Measurements from ENCODE around the gene NPC2. TPM values are rescaled to one million over a fixed set of nuclear protein-coding genes. Genes with fewer than 3 reads are reported as not detected.

Gene NPC2
- total and polyA plus RNA-seq, 2 of the 4 experiments (the other 2 are of a cell fraction), result 210 to 273 TPM

DNA sequence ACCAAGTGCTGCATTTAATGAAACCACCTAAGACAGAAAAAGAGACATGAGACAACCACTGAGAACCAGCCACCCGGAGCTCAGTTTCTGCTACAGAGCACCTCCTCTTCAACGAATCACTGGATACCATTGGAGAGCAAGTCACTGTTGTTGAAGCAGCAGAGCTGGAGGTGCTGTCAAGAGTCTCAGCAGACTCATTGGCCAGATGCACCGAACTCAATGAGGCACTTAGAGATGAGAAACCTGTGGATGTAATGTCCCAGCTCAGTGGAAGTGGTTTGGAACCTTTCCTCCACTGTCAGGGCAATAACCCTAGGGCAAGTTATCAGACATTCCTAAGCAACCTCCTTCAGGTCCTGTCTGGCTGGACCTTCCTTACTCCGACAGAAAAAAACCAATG lies 13.1 kb downstream of the NPC2 start:
- no peaks in the 10 kb centered on the region; a peak in 1 of 4 replicates for H3K79me1 ChIP-seq (ENCODE audit: low read depth in 1 of 2, low read length in 2 of 2)
- no peak overlapping the region for H2BK120ac ChIP-seq (ENCODE audit: low read depth, low read length)
- no peak overlapping the region for H2BK15ac ChIP-seq (ENCODE audit: low read depth, low read length)
- no peak overlapping the region for H2BK20ac ChIP-seq (ENCODE audit: low read depth, low read length)
- H3K23ac ChIP-seq (ENCODE audit: low read depth, low read length), result no peak overlapping the region
- no peak overlapping the region for H3K4me3 ChIP-seq (ENCODE audit: insufficient read depth, low read depth, low read length)
- no peak overlapping the region for H4K91ac ChIP-seq (ENCODE audit: insufficient read depth, low read depth, low read length)
- no peaks in the 10 kb centered on the region for H4K20me1 ChIP-seq (ENCODE audit: insufficient read depth, low read length)
- BruUV-seq (replicated peaks), result no TSS peak
- ChIA-PET CTCF (interaction anchor here (0.6 to 0.7 kb wide), 4 partner anchors 22 to 316 kb away, joined by 3 to 5 read pairs (median 3); no protein-coding TSS in a partner anchor), POLR2A (ENCODE audit: unreplicated experiment) (no interaction called here)
- H3K4ac ChIP-seq (ENCODE audit: low read depth, low read length), result no peak overlapping the region
- H3K27ac ChIP-seq (ENCODE audit: insufficient read depth, low read length), result no peak overlapping the region
- intact Hi-C loops (cut with micrococcal nuclease) (no loop called here), in situ Hi-C loops (cut with MboI; ENCODE audit: low sequenced_read_pairs) (no loop called here), dilution Hi-C loops (cut with HindIII; ENCODE audit: low sequenced_read_pairs, unreplicated experiment) (no loop called here)
- no peak for ATAC-seq (ENCODE audit: low read depth)
- peak; percentile 31 for DNase-seq
- H4K5ac ChIP-seq (ENCODE audit: low read depth, low read length), result no peak overlapping the region
- no peak overlapping the region for H2BK5ac ChIP-seq (ENCODE audit: low read depth, low read length, poor library complexity, severe bottlenecking)
- H2AK9ac ChIP-seq (replicated peaks; ENCODE audit: low read depth, low read length, poor library complexity), result no peak overlapping the region
- H2AFZ ChIP-seq (replicated peaks; ENCODE audit: low read length, poor library complexity), result no peak overlapping the region
- H2AK5ac ChIP-seq (ENCODE audit: low read depth, low read length), result no peak overlapping the region
- H3K56ac ChIP-seq (ENCODE audit: extremely low read depth, insufficient read depth, low read length), result no peak overlapping the region
- H3K36me3 ChIP-seq (ENCODE audit: control insufficient read depth, insufficient read depth, low read length), result peaks cover 16% of the 10 kb centered on the region
- H3K4me1 ChIP-seq (ENCODE audit: control insufficient read depth, insufficient read depth, low read length), result peaks cover 11% of the 10 kb centered on the region
- no peak overlapping the region for H3K9ac ChIP-seq (ENCODE audit: low read depth, low read length)
- H3K4me2 ChIP-seq (ENCODE audit: low read depth, low read length), result no peak overlapping the region
- 100% methylated on average over 2 of the region's 4 CpGs; no CpG with 5 or more reads in 1 of the 2 experiments for WGBS, 2 experiments (ENCODE audit: extremely low coverage in 2 of 2, insufficient read length in 1 of 2)
- H3K9me1 ChIP-seq (ENCODE audit: insufficient read depth, low read length), result peaks cover 5% of the 10 kb centered on the region; the same call in 1 of the 2 replicates
- no peak for TF ChIP-seq FOS (IDR thresholded peaks at IDR 0.05; ENCODE audit: low read depth, low read length)
- no peak for TF ChIP-seq MXI1 (IDR thresholded peaks at IDR 0.05; ENCODE audit: borderline replicate concordance, low read depth, low read length)
- TF ChIP-seq CHD1 (IDR thresholded peaks at IDR 0.05; ENCODE audit: low read depth, low read length), result no peak
- no peak for TF ChIP-seq BHLHE40 (IDR thresholded peaks at IDR 0.05; ENCODE audit: low read depth, low read length)
- no peak for TF ChIP-seq MAFK (IDR thresholded peaks at IDR 0.05; ENCODE audit: low read depth, low read length)
- no peak for TF ChIP-seq ELK1 (IDR thresholded peaks at IDR 0.05; ENCODE audit: borderline replicate concordance, low read depth, low read length)
- TF ChIP-seq CTCF (conservative IDR thresholded peaks at IDR 0.05; ENCODE audit: low read depth, low read length), result no peak
- TF ChIP-seq RCOR1 (IDR thresholded peaks at IDR 0.05; ENCODE audit: insufficient replicate concordance, low read length), result no peak
- TF ChIP-seq MAZ (IDR thresholded peaks at IDR 0.05; ENCODE audit: borderline replicate concordance, low read depth, low read length), result no peak
- no peak for TF ChIP-seq RFX5 (IDR thresholded peaks at IDR 0.05; ENCODE audit: low read depth, low read length)
- TF ChIP-seq POLR2A (IDR thresholded peaks at IDR 0.05; ENCODE audit: low read depth, low read length), result no peak
- TF ChIP-seq SMC3 (IDR thresholded peaks at IDR 0.05; ENCODE audit: low read depth, low read length), result no peak
- TF ChIP-seq NFE2L2 (IDR thresholded peaks at IDR 0.05; ENCODE audit: low read depth, low read length), result no peak
- TF ChIP-seq, protein P1, sequence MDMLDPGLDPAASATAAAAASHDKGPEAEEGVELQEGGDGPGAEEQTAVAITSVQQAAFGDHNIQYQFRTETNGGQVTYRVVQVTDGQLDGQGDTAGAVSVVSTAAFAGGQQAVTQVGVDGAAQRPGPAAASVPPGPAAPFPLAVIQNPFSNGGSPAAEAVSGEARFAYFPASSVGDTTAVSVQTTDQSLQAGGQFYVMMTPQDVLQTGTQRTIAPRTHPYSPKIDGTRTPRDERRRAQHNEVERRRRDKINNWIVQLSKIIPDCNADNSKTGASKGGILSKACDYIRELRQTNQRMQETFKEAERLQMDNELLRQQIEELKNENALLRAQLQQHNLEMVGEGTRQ (IDR thresholded peaks at IDR 0.05; ENCODE audit: low read depth, low read length), result no peak
- H3K27me3 ChIP-seq (ENCODE audit: control insufficient read depth, insufficient read depth, low read length), result no peaks in the 10 kb centered on the region
- no peak overlapping the region for H4K8ac ChIP-seq (ENCODE audit: low read depth in 2 of 2, low read length in 2 of 2)
- no peak overlapping the region for H3K18ac ChIP-seq (ENCODE audit: low read depth, low read length)
- H3K14ac ChIP-seq (replicated peaks; ENCODE audit: low read depth, low read length), result no peak overlapping the region
- H3K9me3 ChIP-seq (ENCODE audit: control insufficient read depth, insufficient read depth, low read length), result no peaks in the 10 kb centered on the region
